HG03064 (cell line): Measurements from ENCODE around the gene RICTOR.

ENCODE experiments used
- ATAC-seq: cut with Tn5 transposase; IDR thresholded peaks from one replicate; pipeline ENCODE4 v1.9.1; 2021; ENCODE audit warnings: low read depth; ENCODE audit not compliant: unreplicated experiment

Gene RICTOR

GRCh38 chr5:39074017-39074814 is at the start of gene RICTOR:
RICTOR (minus strand) TSS chr5:39074399; CDS start chr5:39074377, 22 bp downstream.
- peak; percentile 67 for ATAC-seq

DNA sequence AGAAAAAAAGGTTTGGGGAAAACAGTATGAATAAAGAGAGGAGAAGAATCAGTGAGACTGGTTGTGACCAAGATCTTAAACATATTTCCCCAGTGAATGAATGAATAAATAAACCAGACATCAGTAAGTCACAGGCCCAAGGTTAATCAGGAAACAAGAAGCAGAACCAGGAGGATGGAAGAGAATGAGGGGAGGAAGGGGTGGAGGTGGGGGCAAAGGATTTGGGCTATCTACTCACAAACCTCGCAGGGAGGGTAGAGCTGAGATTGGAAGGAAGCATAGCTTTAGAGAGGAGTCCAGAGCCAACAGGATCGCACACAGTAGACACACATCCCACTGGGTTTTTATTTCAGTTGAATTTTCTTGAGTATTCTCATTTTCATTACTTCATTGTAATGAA is 47.7 kb upstream of the RICTOR start:
- ATAC-seq, result no peak

GRCh38 chr5:39121315-39121714 is 47.1 kb upstream of the RICTOR start:
- no peak for ATAC-seq

DNA sequence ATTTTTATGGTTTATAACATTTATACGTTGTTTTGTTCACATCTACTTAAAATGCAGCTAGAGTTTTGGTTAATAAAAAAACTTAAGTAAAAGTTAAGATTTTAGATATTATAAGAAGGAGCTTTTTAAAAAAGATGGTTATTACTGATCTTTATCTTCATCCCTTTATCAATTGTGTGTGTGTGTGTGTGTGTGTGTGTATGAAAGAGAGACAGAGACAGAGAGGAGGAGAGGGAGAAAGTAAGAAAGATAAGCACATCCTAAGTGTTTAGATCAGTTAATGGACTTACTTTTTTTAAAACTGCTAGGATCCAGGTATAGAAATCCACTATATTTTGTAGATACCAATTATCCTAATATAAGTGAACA is 45.8 kb upstream of the RICTOR start:
- ATAC-seq, result no peak

DNA sequence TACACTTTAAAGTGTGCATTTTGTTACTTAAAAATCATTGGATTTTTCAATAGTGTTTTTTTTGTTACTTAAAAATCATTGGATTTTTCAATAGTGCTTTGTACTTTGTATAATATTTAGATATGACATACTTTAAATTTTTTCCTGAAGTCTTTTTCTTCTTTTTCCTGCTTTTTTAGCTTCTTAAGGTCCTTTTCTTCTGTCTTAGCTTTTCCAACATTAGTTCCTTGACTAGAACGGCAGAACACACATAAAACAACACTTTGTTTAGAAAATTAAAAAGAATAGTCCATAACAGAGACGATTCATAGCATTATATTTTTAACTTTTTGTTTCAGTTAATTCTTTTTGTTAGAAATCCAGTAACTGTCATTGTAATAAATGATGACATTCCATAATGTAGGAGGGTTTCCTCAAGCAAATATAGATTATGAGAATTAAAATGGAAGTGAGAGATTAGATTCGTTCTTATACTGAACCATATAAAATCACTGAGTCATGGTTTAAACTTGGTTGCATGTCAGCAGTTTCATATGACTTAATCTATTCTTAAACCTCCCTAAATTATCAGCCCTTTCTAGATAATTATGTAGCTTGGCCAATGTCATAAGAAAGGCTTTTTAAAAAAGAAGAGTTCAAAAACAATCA is 45.3 kb upstream of the RICTOR start:
- no peak for ATAC-seq

DNA sequence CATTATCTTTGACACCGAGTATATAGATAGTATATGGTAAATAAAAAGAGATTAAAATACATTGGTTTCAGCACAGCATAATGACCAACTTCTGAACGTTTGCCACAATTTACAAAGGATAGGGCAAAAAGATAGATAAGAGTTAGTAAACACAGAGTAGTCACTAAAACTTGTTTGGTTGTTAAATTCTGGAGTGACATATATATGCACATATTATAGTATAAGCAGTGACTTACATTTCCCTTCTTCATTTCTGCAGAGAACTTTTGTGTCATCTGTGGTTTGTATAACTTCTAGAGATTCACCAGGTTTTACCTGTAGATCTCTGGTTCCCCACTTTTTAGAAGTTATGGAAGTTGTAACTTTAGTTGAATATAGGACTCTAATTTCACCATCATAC is 44.4 kb upstream of the RICTOR start:
- ATAC-seq, result no peak

DNA sequence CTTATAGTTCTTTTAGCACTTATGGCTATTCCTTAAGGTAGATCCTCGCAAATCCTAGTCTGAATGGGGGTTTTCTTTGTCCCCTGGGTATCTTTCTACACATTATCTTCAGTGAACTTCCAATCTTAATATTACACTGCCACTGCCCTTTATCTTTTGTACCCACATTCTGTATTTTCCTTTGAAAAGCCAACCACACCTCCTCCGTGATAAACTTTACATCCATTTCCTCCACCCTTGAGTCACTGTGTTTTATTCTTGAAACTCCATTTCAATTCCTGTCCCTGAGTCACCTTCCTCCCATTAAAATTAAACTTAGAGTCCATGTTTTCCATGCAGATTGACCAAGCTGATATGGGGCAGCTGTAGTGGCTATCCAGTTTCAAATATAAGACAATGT is 43.2 kb upstream of the RICTOR start:
- no peak for ATAC-seq

- ATAC-seq, result no peak
Observed at GRCh38 chr5:39116344-39117170, 42.4 kb upstream of the RICTOR start.

- no peak for ATAC-seq
Observed at GRCh38 chr5:39115644-39116343, 41.6 kb upstream of the RICTOR start.

GRCh38 chr5:39114155-39114554 is 40.0 kb upstream of the RICTOR start:
- ATAC-seq, result no peak

DNA sequence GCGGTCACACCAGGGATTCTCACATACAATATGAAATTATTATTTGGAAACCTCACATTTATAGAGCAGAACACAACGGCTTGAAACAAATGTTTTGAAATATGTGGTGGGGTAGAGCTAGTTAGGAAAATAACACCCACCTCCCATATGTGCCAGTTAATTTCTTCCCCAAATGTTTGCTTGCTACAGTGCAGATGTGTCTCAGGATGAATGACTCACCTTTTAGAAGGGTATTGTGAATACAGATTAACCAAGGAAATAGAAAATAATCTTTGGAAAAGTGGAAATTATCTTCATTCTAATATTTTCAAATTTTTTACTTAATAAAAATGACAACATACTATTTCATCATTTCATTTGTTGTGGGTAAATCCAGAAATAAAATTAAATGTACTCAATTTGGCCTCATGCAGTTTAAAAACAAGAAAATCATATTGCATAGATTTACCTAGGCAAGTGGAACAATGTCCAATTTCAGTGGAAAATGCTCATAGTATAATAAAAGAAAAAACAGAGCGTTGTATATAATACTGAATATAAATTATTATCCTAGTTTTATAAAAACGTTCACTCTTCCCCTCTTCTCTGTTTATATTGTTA is 39.3 kb upstream of the RICTOR start:
- ATAC-seq, result no peak

GRCh38 chr5:39109606-39110005 is 35.4 kb upstream of the RICTOR start:
- no peak for ATAC-seq

GRCh38 chr5:39108987-39109386 is 34.8 kb upstream of the RICTOR start:
- ATAC-seq, result no peak

GRCh38 chr5:39107350-39107749 is 33.2 kb upstream of the RICTOR start:
- no peak for ATAC-seq

DNA sequence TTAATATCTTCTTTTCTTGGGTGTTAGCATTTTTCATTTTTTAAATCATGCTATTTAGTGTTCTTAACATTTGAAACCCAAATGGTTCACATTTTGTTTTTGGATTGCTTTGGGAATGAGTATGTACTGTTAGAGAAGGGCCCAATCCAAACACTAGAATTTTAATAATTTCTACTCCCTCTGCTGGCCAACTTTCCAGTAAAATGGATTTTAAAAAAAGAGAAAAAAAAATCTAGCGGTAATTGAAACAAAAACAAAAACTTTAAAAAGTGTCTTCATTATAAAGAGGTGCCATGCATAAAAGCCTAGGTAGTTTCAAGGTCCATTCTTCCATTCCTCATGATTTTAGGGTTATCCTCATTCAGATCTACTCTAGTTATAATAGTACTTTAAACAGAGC is 32.1 kb upstream of the RICTOR start:
- no peak for ATAC-seq

- ATAC-seq, result no peak
Observed at GRCh38 chr5:39104221-39104620, 30.0 kb upstream of the RICTOR start.

DNA sequence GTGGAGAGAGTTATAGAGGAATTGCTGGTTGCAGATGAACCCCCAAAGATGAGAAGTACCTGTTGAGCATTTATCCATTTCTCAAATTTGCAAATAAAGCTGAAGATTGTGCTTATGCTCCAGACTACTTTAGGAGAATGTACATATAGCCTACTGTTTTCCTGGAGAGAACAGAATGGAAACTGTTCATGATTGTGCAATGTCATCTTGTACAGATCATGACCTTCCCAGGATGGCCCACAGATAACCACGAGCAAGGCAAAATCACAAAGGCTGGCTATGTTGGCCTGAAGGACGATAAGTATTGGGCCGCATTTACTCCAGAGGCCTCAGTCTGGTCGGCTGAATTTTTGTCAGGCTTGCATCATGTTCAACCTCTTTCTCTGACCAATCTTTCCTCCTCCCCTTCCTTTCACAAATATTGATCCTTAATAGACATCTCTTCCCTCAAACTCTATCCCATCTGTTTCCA is 28.5 kb upstream of the RICTOR start:
- ATAC-seq, result no peak

DNA sequence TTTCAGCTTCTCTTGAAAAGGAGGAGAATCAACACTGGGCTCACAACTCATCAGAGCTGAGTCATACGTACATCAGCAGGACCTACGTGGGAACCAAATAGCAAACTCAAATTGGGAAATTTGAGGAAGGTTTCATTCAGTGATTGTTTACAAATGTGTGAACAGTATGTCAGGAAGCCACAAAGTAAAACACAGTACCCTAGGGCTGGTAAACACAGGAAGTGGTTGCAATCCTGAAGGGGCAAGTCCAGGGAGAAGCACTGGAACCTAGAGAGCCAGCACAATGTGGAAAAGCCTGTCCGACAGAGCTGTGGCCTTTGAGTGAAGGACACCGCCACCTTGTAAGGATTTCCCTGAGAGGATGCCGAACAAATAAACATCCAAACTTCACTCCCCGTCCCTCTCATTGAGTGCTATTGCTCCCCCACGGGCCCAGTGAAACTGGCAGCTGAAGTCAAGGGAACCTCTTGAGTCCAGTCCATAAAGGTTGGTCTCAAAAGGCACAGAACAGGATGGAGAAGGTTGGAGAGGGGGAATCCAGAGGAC is 26.7 kb upstream of the RICTOR start:
- no peak for ATAC-seq

- no peak for ATAC-seq
Observed at GRCh38 chr5:39100301-39100850, 26.2 kb upstream of the RICTOR start.

DNA sequence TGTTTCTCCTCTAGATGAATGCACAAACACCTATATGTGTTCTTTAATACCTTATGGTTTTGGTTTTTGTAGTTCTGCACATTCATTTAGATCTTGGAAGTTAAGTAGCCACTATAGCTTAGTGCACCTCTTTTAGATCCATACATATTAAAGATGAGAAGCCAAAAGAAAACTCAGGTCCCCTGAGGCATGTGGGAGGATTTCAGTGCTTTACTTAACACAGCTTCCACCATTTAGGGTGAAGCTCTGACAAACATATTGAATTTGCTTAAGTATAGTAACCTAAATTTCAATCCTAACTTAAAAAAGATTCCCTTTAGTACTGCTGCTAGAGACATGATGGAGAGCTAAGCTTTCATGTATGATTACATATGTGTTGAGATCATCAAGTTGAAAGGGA is 25.6 kb upstream of the RICTOR start:
- ATAC-seq, result no peak
